ENCODE data around the gene SLC25A47. TPM values are rescaled to one million over a fixed set of nuclear protein-coding genes. Genes with fewer than 3 reads are reported as not detected.
"Not testable (repeated sequence)": the region's sequence is repeated elsewhere in the genome, so short reads cannot be mapped to it uniquely, and the experiment has no call there.

The SLC25A47 gene, protein sequence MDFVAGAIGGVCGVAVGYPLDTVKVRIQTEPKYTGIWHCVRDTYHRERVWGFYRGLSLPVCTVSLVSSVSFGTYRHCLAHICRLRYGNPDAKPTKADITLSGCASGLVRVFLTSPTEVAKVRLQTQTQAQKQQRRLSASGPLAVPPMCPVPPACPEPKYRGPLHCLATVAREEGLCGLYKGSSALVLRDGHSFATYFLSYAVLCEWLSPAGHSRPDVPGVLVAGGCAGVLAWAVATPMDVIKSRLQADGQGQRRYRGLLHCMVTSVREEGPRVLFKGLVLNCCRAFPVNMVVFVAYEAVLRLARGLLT
- total RNA-seq = not detected

DNA sequence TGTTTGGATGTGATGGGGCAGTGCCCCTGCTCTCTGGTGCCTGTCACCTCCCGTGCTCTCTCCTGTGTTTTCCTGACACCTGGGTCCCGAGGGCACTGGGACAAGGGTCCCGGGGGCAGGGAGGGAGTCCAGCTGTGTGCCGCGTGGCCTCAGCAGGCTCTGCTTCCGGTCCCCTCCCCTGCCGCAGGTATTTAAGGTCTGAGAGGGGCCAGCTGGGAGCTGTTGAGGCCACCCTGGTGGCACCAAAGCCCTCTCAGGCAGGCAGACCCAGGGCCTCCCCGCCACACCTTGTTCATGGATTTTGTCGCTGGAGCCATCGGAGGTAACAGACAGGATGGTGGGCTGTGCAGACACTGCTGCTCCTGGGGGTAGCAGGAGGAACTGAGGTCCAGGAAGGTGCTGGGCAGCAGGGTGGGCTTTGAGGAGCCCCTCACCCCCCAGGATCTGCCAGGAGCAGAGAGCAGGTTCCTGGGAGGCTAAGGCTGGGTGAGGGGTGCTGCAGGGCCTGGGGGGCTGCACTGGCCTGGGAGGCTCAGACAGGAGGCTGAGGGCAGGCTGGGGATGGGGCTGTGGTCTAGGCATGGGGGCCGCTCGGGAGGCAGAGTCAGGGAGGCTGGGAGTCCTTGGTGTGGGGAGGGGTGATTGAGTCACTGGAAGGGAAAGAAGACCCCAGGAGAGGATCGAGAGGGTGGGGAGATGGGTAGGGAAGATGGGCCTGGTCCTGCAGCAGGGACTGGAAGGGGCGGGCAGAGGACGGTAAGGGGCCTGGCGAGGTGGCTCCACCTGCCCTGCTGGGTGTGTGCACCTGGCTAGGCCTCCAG, at the start of gene SLC25A47:
TSS of gene SLC25A47 (plus strand) at position 219 of the 821 bp plus-strand sequence. CDS start at position 295, 76 bp downstream.
- POLR2A ChIA-PET = no interaction called here
- peaks cover 5% of the 10 kb centered on the region for H3K27me3 Mint-ChIP-seq (ENCODE audit: low read depth)
- H3K9me3 Mint-ChIP-seq (ENCODE audit: insufficient read depth) = no peaks in the 10 kb centered on the region
- CTCF ChIA-PET = no interaction called here
- H3K36me3 Mint-ChIP-seq (ENCODE audit: low read depth) = no peaks in the 10 kb centered on the region
- no peak for DNase-seq
- no peak within 1 kb of the TSS for H3K4me3 Mint-ChIP-seq
- H3K27ac Mint-ChIP-seq = no peak within 1 kb of the TSS
- ATAC-seq = no peak
- no peaks in the 10 kb centered on the region for H3K4me1 Mint-ChIP-seq (ENCODE audit: low read depth)

DNA sequence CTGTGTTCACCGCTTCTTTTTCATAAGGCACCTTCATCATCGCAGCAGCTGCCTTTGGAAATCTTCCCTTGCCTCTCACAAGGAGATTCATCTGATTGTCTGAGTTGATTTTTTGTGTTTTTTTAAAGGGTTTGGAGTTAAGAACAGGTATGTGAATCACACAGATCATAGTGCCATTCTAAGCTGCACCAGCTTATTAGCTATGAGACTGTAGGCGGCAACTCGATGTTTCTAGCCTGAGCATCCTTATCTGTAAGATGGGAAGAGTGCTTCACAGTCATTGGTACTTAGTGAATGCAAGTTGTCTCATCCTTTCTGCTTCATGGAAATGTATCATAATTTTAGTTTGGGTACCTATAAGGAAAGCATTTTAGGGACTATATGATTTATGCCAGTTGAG, 48.9 kb upstream of the SLC25A47 start:
- ChIA-PET POLR2A (no interaction called here), CTCF (interaction anchor here (1.8 to 5.7 kb wide), 2 partner anchors 11 to 103 kb away, joined by 4 to 31 read pairs; no protein-coding TSS in a partner anchor)
- H3K9me3 Mint-ChIP-seq (ENCODE audit: insufficient read depth) = no peaks in the 10 kb centered on the region
- ATAC-seq (no peak), DNase-seq (no peak)
- H3K27ac Mint-ChIP-seq = peak overlapping the region; percentile 22
- no peaks in the 10 kb centered on the region for H3K27me3 Mint-ChIP-seq (ENCODE audit: low read depth)
- peaks cover 21% of the 10 kb centered on the region for H3K36me3 Mint-ChIP-seq (ENCODE audit: low read depth)
- peaks cover 30% of the 10 kb centered on the region for H3K4me1 Mint-ChIP-seq (ENCODE audit: low read depth)
- H3K4me3 Mint-ChIP-seq = no peak overlapping the region

DNA sequence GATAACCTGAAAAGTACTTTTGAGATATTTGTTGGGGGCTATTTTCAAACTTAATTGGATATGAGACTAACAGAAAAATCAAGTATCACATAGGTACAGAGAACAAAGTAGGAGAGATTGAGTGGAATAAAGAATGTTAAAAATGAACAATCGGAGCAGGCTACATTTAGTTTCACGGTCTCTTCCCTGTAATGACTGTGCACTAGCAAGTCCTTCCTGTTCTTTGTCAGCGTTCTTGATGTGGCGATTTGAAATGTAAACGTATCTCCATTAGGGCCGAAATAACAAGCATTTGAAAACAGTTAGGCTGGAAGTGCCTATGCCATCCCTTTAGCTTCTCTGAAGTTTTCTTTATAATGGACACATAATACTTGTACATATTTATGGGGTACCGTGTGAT, 47.9 kb upstream of the SLC25A47 start:
- no peak for ATAC-seq

DNA sequence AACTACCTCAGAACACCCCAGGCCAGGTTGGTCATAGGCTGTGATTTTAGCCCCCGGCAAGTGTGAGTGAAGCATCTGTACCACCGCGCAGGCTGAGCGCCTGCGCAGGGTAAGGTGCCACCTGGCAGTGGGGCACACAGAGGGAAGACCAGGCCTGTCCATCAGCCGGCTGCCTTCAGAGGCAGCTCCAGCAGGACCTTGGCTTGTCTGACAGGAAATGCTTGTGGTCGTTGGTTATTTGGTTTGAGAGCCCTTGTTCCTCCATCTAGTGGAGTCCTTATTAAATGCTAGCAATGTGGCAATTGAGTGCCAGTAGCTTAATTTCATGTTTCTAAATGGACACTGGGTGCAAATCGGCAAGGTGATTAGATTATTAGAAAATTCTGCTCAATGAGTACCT, 44.4 kb upstream of the SLC25A47 start:
- H3K27me3 Mint-ChIP-seq (ENCODE audit: low read depth) = no peaks in the 10 kb centered on the region
- H3K36me3 Mint-ChIP-seq (ENCODE audit: low read depth) = peaks cover 29% of the 10 kb centered on the region
- CTCF ChIA-PET = interaction anchor here (0.6 to 2.1 kb wide), 10 partner anchors 8 to 367 kb away, joined by 3 to 9 read pairs (median 4); no protein-coding TSS in a partner anchor
- peak overlapping the region; percentile 71 for H3K27ac Mint-ChIP-seq
- ATAC-seq (peak; percentile 42), DNase-seq (no peak)
- H3K4me1 Mint-ChIP-seq (ENCODE audit: low read depth) = peaks cover 46% of the 10 kb centered on the region
- POLR2A ChIA-PET = interaction anchor here (1.0 kb wide), 1 partner anchor 27 kb away, joined by 3 read pairs; no protein-coding TSS in a partner anchor
- no peaks in the 10 kb centered on the region for H3K9me3 Mint-ChIP-seq (ENCODE audit: insufficient read depth)
- H3K4me3 Mint-ChIP-seq = no peak overlapping the region

More for the DNA sequence above, 47.9 kb upstream of the SLC25A47 start:
- Mint-ChIP-seq H3K27me3 (ENCODE audit: low read depth) (no peaks in the 10 kb centered on the region), H3K4me1 (ENCODE audit: low read depth) (peaks cover 39% of the 10 kb centered on the region), H3K4me3 (no peak overlapping the region), H3K36me3 (ENCODE audit: low read depth) (peaks cover 25% of the 10 kb centered on the region), H3K27ac (no peak overlapping the region), H3K9me3 (ENCODE audit: insufficient read depth) (no peaks in the 10 kb centered on the region)
- CTCF ChIA-PET = interaction anchor here (2.4 to 5.7 kb wide), 2 partner anchors 10 to 34 kb away, joined by 9 to 31 read pairs; no protein-coding TSS in a partner anchor
- no peak for DNase-seq
- POLR2A ChIA-PET = no interaction called here

DNA sequence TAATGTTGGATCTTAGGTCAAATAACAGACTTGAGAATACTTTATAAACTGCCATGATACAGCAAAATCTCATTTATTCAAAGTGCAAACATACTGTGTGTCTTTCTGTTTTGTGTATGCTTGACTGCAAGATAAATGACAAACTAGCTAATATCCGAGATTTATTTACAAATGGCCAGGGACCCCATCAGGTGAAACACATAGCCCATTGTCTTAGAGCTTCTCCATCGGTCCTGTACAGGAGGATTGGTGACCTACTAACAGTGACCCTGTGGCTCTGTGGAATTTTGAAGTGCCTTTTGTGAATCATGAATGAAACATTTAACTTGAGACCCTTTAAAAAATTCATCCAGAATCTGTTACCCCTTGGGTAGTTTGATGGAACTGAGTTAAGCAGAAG, 44.0 kb upstream of the SLC25A47 start:
- ATAC-seq (no peak), DNase-seq (no peak)
- peak overlapping the region; percentile 71 for H3K27ac Mint-ChIP-seq

DNA sequence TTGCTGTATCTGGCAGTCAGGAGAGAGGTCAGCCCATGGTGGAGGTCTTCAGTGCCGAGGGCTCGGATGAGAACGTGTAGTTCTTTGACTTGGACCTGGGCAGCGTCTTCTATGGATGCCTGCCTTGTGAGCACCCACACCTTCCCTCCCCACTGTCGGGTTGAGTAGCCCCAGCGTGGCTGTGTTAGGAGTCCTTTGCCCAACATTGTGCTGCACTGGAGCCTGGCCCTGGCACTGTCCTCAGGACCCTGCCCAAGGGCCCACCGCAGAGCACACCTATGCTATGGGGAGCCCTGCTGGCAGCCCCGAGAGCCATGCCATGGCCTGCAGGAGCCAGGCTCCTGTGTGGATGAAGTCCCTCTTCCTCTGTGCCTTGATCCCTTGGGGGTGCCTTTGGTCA, 43.6 kb upstream of the SLC25A47 start:
- Mint-ChIP-seq H3K4me1 (ENCODE audit: low read depth) (peaks cover 45% of the 10 kb centered on the region), H3K27ac (peak overlapping the region; percentile 58), H3K36me3 (ENCODE audit: low read depth) (peaks cover 24% of the 10 kb centered on the region), H3K9me3 (ENCODE audit: insufficient read depth) (no peaks in the 10 kb centered on the region), H3K27me3 (ENCODE audit: low read depth) (no peaks in the 10 kb centered on the region), H3K4me3 (no peak overlapping the region)
- ChIA-PET POLR2A (no interaction called here), CTCF (interaction anchor here (1.1 to 1.7 kb wide), 3 partner anchors 9 to 18 kb away, joined by 3 to 5 read pairs (median 4); no protein-coding TSS in a partner anchor)
- DNase-seq (no peak), ATAC-seq (no peak)

More for the DNA sequence above, 44.0 kb upstream of the SLC25A47 start:
- Mint-ChIP-seq H3K4me1 (ENCODE audit: low read depth) (peaks cover 45% of the 10 kb centered on the region), H3K36me3 (ENCODE audit: low read depth) (peaks cover 29% of the 10 kb centered on the region), H3K9me3 (ENCODE audit: insufficient read depth) (no peaks in the 10 kb centered on the region), H3K27me3 (ENCODE audit: low read depth) (no peaks in the 10 kb centered on the region), H3K4me3 (no peak overlapping the region)
- POLR2A ChIA-PET = interaction anchor here (1.0 kb wide), 1 partner anchor 27 kb away, joined by 3 read pairs; no protein-coding TSS in a partner anchor
- CTCF ChIA-PET = interaction anchor here (0.6 to 2.1 kb wide), 9 partner anchors 9 to 366 kb away, joined by 3 to 9 read pairs (median 4); no protein-coding TSS in a partner anchor

DNA sequence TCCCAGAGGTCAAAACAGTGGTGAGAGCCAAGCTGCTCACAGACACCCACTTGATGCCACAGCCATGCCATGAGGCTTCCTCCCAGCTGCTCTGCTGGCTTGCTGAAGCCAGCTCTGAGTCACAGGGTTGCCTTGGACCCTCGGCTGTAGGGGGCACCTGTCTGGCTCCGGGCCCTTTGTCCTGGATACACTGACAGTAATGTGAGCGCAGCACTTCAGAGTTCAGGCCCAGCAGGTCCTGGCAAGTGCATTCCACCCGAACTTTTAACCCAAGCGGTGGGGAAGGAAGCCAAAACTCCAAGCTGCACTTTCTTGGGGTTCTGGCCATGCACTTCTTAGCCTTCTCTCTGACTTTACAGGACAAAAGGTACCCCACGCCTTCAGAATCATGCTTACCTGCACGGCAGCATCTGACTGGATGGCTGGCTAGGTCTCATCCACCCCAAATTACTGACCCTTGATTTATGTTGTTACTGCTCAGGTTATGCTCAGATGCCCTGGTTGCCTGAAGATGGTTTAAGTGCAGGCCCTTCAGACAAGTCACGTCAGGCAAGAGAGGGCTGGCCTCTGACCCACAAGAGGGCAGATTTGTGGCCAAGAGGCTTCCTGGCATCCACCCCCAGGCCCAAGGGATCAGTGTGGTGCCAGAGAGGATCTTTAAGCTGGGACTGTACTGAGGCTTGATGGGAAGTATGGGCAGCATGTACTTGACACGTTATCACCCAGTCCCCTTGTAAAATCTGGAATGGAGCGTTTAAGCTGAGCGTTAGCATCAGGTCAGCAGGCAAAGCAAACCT, 41.7 kb upstream of the SLC25A47 start:
- POLR2A ChIA-PET = no interaction called here
- CTCF ChIA-PET = interaction anchor here (1.3 kb wide), 1 partner anchor 9 kb away, joined by 3 read pairs; no protein-coding TSS in a partner anchor
- H3K9me3 Mint-ChIP-seq (ENCODE audit: insufficient read depth) = no peaks in the 10 kb centered on the region
- H3K4me1 Mint-ChIP-seq (ENCODE audit: low read depth) = peaks cover 45% of the 10 kb centered on the region
- H3K27ac Mint-ChIP-seq = peak overlapping the region; percentile 16
- no peak for ATAC-seq
- H3K4me3 Mint-ChIP-seq = no peak overlapping the region
- H3K27me3 Mint-ChIP-seq (ENCODE audit: low read depth) = no peaks in the 10 kb centered on the region
- peaks cover 17% of the 10 kb centered on the region for H3K36me3 Mint-ChIP-seq (ENCODE audit: low read depth)
- no peak for DNase-seq

DNA sequence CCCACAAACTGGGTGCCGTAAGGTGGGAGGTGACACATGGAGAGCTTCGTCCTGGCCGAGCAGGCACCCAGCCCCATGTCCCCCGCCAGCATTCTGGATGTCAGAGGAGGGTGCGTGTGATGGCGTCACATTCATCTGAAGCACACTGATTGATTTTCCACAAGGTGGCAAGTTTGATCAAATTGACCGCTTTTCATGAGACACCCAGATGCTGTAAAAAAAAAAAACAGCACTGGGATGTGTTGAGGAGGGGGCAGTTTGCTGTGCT, 41.1 kb upstream of the SLC25A47 start:
- DNase-seq (no peak), ATAC-seq (no peak)
- Mint-ChIP-seq H3K27me3 (ENCODE audit: low read depth) (no peaks in the 10 kb centered on the region), H3K4me1 (ENCODE audit: low read depth) (peaks cover 45% of the 10 kb centered on the region), H3K36me3 (ENCODE audit: low read depth) (peaks cover 17% of the 10 kb centered on the region), H3K9me3 (ENCODE audit: insufficient read depth) (no peaks in the 10 kb centered on the region), H3K4me3 (no peak overlapping the region), H3K27ac (no peak overlapping the region)
- ChIA-PET POLR2A (no interaction called here), CTCF (interaction anchor here (0.8 to 1.6 kb wide), 3 partner anchors 9 to 89 kb away, joined by 3 to 5 read pairs (median 4); no protein-coding TSS in a partner anchor)

DNA sequence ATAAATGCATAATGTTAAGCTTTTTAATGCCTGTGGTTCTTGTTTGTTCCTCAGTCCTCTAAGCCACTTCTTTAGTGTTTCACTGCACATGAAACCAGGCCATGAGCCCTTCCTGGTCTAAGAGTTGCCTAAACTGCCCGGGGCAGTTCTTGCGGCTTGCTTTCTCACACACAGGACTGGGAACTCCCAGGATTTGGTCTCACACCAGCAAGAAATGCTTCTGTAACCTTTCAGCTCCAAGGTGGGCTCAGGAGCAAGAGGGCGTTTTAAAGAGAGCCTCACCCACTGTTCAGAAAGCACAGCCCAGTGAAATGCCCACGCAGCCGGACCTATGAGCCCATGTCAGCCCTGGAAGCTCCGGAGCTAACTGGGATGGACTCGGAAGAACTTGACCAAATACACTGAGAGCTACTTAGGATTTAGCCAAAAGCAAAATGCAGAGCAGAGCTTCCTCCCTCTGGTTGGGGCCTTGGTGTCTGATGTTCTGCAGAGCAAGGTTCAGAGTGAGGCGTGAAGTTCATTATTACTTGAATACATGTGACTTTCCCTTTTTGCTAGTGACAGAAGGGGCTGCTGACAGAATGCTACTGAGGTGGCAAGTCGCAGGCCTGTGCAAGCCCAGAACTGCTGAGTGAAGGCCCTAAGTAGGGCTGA, 40.2 kb upstream of the SLC25A47 start:
- DNase-seq (no peak), ATAC-seq (no peak)
- Mint-ChIP-seq H3K9me3 (ENCODE audit: insufficient read depth) (no peaks in the 10 kb centered on the region), H3K4me1 (ENCODE audit: low read depth) (peaks cover 43% of the 10 kb centered on the region), H3K4me3 (no peak overlapping the region), H3K36me3 (ENCODE audit: low read depth) (peaks cover 14% of the 10 kb centered on the region), H3K27ac (peak overlapping the region; percentile 61), H3K27me3 (ENCODE audit: low read depth) (no peaks in the 10 kb centered on the region)
- ChIA-PET POLR2A (no interaction called here), CTCF (interaction anchor here (0.8 to 4.2 kb wide), 9 partner anchors 8 to 95 kb away, joined by 3 to 33 read pairs (median 5); no protein-coding TSS in a partner anchor)

DNA sequence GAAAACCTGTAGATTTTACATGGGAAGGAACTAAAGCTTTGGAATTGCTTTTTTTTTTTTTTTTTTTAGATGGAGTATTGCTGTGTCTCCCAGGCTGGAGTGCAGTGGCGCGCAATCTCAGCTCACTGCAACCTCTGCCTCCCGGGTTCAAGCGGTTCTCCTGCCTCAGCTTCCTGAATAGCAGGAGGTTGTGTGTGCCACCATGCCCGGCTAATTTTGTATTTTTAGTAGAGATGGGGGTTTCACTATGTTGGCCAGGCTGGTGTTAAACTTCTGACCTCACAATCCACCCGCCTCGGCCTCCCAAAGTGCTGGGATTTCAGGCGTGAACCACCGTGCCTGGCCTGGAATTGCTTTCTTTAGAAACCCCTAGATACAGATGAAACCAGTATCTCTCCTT, 39.7 kb upstream of the SLC25A47 start:
- not testable (repeated sequence) for H3K27me3 Mint-ChIP-seq (ENCODE audit: low read depth)
- CTCF ChIA-PET = interaction anchor here (0.6 to 4.2 kb wide), 11 partner anchors 9 to 94 kb away, joined by 3 to 33 read pairs (median 5); no protein-coding TSS in a partner anchor
- peak overlapping the region; percentile 61 for H3K27ac Mint-ChIP-seq

More for the DNA sequence above, 39.7 kb upstream of the SLC25A47 start:
- peaks cover 39% of the 10 kb centered on the region for H3K4me1 Mint-ChIP-seq (ENCODE audit: low read depth)
- not testable (repeated sequence) for DNase-seq; H3K9me3 Mint-ChIP-seq (ENCODE audit: insufficient read depth); H3K4me3 Mint-ChIP-seq; ATAC-seq
- peaks cover 12% of the 10 kb centered on the region for H3K36me3 Mint-ChIP-seq (ENCODE audit: low read depth)
- POLR2A ChIA-PET = interaction anchor here (0.6 kb wide), 1 partner anchor 320 kb away, joined by 3 read pairs; no protein-coding TSS in a partner anchor
